Measurements from ENCODE around the gene GNAT3. TPM values are rescaled to one million over a fixed set of nuclear protein-coding genes. Genes with fewer than 3 reads are reported as not detected.

GNAT3 gene
- polyA plus RNA-seq, 3 donors: not detected

- no peak for DNase-seq
Measured at GRCh38 chr7:80505900-80506500, 5.9 kb downstream of the GNAT3 start.

GRCh38 chr7:80500325-80500724 is 11.5 kb downstream of the GNAT3 start:
- no peak for DNase-seq

- DNase-seq: peak; percentile 11
Measured at GRCh38 chr7:80499350-80499953, 12.4 kb downstream of the GNAT3 start.

- no peak for DNase-seq
Measured at GRCh38 chr7:80498481-80499349, 13.1 kb downstream of the GNAT3 start.

GRCh38 chr7:80496586-80496985 is 15.3 kb downstream of the GNAT3 start:
- no peak for DNase-seq

- no peak for DNase-seq
Measured at GRCh38 chr7:80493121-80493849, 18.6 kb downstream of the GNAT3 start.

- no peak for DNase-seq
Measured at GRCh38 chr7:80491462-80491861, 20.4 kb downstream of the GNAT3 start.

GRCh38 chr7:80488851-80489370 is 23.0 kb downstream of the GNAT3 start:
- no peak for DNase-seq

- DNase-seq: no peak
Measured at GRCh38 chr7:80488406-80488805, 23.5 kb downstream of the GNAT3 start.

GRCh38 chr7:80485721-80486120 is 26.1 kb downstream of the GNAT3 start:
- no peak for DNase-seq

- no peak for DNase-seq
Measured at GRCh38 chr7:80482950-80483349, 28.9 kb downstream of the GNAT3 start.

GRCh38 chr7:80481196-80481884 is 30.5 kb downstream of the GNAT3 start:
- DNase-seq: peak; percentile 27

GRCh38 chr7:80480566-80480965 is 31.3 kb downstream of the GNAT3 start:
- DNase-seq: no peak

- DNase-seq: no peak
Measured at GRCh38 chr7:80478683-80479082, 33.2 kb downstream of the GNAT3 start.

- no peak for DNase-seq
Measured at GRCh38 chr7:80476035-80476434, 35.8 kb downstream of the GNAT3 start.

GRCh38 chr7:80475383-80475782 is 36.5 kb downstream of the GNAT3 start:
- no peak for DNase-seq

- DNase-seq: no peak
Measured at GRCh38 chr7:80473751-80474150, 38.1 kb downstream of the GNAT3 start.

GRCh38 chr7:80472491-80473200 is 39.2 kb downstream of the GNAT3 start:
- no peak for DNase-seq

GRCh38 chr7:80468931-80469714 is 42.7 kb downstream of the GNAT3 start:
- no peak for DNase-seq

GRCh38 chr7:80467069-80467468 is 44.8 kb downstream of the GNAT3 start:
- DNase-seq: no peak
